Keratinocyte (primary cell): Measurements from ENCODE around the gene ACSS1.

ENCODE experiments used
- CTCF ChIP-seq, 3 experiments: IDR thresholded peaks in 1 of 3; conservative IDR thresholded peaks in 1 of 3; optimal IDR thresholded peaks in 1 of 3; 2 replicates in 2 of 3; 3 replicates in 1 of 3; pipeline versions ENCODE3 to v1.5.1; 2011; ENCODE audit warnings: low read length in 3 of 3, mild to moderate bottlenecking in 3 of 3, moderate library complexity in 2 of 3, control low read depth in 1 of 3, inconsistent platforms in 1 of 3; ENCODE audit not compliant: insufficient read depth in 2 of 3; ENCODE audit errors: extremely low read depth in 1 of 3
- EZH2 ChIP-seq: IDR thresholded peaks from one replicate; pipeline ENCODE4 v1.6.1; 2012; ENCODE audit warnings: inconsistent platforms, mild to moderate bottlenecking, low read length, moderate library complexity

- TF ChIP-seq CTCF (optimal IDR thresholded peaks at IDR 0.05 in 1 of 3, IDR thresholded peaks at IDR 0.05 in 1 of 3, conservative IDR thresholded peaks at IDR 0.05 in 1 of 3; ENCODE audit: extremely low read depth in 1 of 3, insufficient read depth in 2 of 3, low read length in 3 of 3) (no peak), EZH2 (no peak)
Measured at GRCh38 chr20:25042531-25043498, 15.1 kb downstream of the ACSS1 start.
